ENCODE measurements around the gene ATXN1.

GRCh38 chr6:16802071-16802470 lies 40.8 kb upstream of the ATXN1 start:
- no peak for TF ChIP-seq SPI1 (IDR thresholded peaks at IDR 0.05; ENCODE audit: borderline replicate concordance, low read depth)
- TF ChIP-seq, protein P1, sequence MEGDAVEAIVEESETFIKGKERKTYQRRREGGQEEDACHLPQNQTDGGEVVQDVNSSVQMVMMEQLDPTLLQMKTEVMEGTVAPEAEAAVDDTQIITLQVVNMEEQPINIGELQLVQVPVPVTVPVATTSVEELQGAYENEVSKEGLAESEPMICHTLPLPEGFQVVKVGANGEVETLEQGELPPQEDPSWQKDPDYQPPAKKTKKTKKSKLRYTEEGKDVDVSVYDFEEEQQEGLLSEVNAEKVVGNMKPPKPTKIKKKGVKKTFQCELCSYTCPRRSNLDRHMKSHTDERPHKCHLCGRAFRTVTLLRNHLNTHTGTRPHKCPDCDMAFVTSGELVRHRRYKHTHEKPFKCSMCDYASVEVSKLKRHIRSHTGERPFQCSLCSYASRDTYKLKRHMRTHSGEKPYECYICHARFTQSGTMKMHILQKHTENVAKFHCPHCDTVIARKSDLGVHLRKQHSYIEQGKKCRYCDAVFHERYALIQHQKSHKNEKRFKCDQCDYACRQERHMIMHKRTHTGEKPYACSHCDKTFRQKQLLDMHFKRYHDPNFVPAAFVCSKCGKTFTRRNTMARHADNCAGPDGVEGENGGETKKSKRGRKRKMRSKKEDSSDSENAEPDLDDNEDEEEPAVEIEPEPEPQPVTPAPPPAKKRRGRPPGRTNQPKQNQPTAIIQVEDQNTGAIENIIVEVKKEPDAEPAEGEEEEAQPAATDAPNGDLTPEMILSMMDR (IDR thresholded peaks at IDR 0.05; ENCODE audit: insufficient read depth, low read length), result no peak
- TF ChIP-seq GABPA (IDR thresholded peaks at IDR 0.05; ENCODE audit: low read depth), result no peak

Data from HL-60 (cell line).